Transverse colon (tissue), 4 donors: Measurements from ENCODE around the gene LEKR1. TPM values are rescaled to one million over a fixed set of nuclear protein-coding genes. Genes with fewer than 3 reads are reported as not detected.

Source experiments
- DNase-seq: peaks from one replicate; pipeline ENCODE4 v3.0.0-alpha.2; 2019
- H3K27ac ChIP-seq, 4 donors: fragments of 200-600 bp; sonication (generic); 2 replicates each; pipeline ENCODE4 v1.5.1; 2016 to 2018; ENCODE audit warnings: inconsistent platforms in 4 of 4
- H3K27me3 ChIP-seq: fragments of 200-600 bp; sonication (generic); 2 replicates; pipeline ENCODE4 v1.5.1; 2017; ENCODE audit warnings: inconsistent platforms
- H3K36me3 ChIP-seq, 4 donors: fragments of 200-600 bp; sonication (generic); 2 replicates each; pipeline ENCODE4 v1.5.1; 2017 to 2019; ENCODE audit warnings: inconsistent platforms in 4 of 4
- H3K4me1 ChIP-seq, 4 donors: fragments of 200-600 bp; sonication (generic); 2 replicates each; pipeline ENCODE4 v1.5.1; 2017 to 2020; ENCODE audit warnings: inconsistent platforms in 4 of 4
- H3K4me3 ChIP-seq, 4 donors: fragments of 200-600 bp; sonication (generic); 1 replicate in 1 of 4; 2 replicates in 3 of 4; pipeline versions ENCODE4 v1.5.1 to v1.6.1; 2017 to 2019; ENCODE audit warnings: inconsistent platforms in 4 of 4
- H3K9me3 ChIP-seq, 2 donors: fragments of 200-600 bp; sonication (generic); 2 replicates each; pipeline ENCODE4 v1.5.1; 2017 to 2019; ENCODE audit warnings: inconsistent platforms in 2 of 2
- CTCF ChIP-seq, 5 experiments: fragments of 200-600 bp in 3 of 5; fragments of 450-650 bp in 2 of 5; sonication (generic) in 3 of 5; IDR thresholded peaks; 1 replicate in 2 of 5; 2 replicates in 3 of 5; pipeline ENCODE4 v1.5.1; 2016 to 2017; ENCODE audit warnings: antibody characterized with exemption in 5 of 5, inconsistent platforms in 3 of 5, mild to moderate bottlenecking in 2 of 5, moderate library complexity in 1 of 5
- EP300 ChIP-seq: sonication (generic); formaldehyde crosslinking; IDR thresholded peaks from one replicate; pipeline ENCODE4 v1.6.1; 2017; ENCODE audit warnings: antibody characterized with exemption, low read depth
- POLR2A ChIP-seq: fragments of 450-650 bp; IDR thresholded peaks from one replicate; pipeline ENCODE4 v1.6.1; 2016; ENCODE audit warnings: antibody characterized with exemption, mild to moderate bottlenecking, moderate library complexity
- POLR2AphosphoS5 ChIP-seq, 3 donors: sonication (generic); formaldehyde crosslinking; IDR thresholded peaks; one replicate each; pipeline ENCODE4 v1.6.1; 2016; ENCODE audit warnings: antibody characterized with exemption in 3 of 3
- WGBS, 2 donors: methylation state at CpG; one replicate each; pipeline ENCODE4 v1.1.5; 2018; ENCODE audit warnings: low coverage in 1 of 2; 5-methylcytosine and 5-hydroxymethylcytosine counted together
- in situ Hi-C, 4 donors: fragments of 200-750 bp; cut with MboI; loops; one replicate each; pipeline versions ENCODE4 v1.15.0 to v1.15.1; 2017; ENCODE audit warnings: low sequenced_read_pairs in 3 of 4, low pct_ligation_motif_present in 1 of 4, low pct_unique_long_range_greater_than_20kb in 1 of 4
- intact Hi-C: fragments of 100-400 bp; cut with DNase I; formaldehyde crosslinking; loops from one replicate; pipeline ENCODE4 v1.15.1; 2023; ENCODE audit warnings: low total_unique reads
- total RNA-seq, 4 donors: library from RNA; depleted of rRNA; stranded (reverse); fragments of >200 nt; gene quantifications; one replicate each; pipeline ENCODE4 v1.1.0, GENCODE V29; 2016

Gene LEKR1
- total RNA-seq, 4 donors from 2014 or later, result 0.40 to 3.3 (median 0.96) TPM; not detected in 1

GRCh38 chr3:156816091-156816793 is 9.9 kb upstream of the LEKR1 start:
- in situ Hi-C loops (loop anchor here in 3 of 4 donors (10.0 to 25.0 kb wide), 3 partner anchors 131 to 269 kb away; partner anchors contain the start of gene SSR3 (in 2 of the 3)), intact Hi-C loops (no loop called here)
- TF ChIP-seq POLR2A (no peak), EP300 (no peak), CTCF (IDR thresholded peaks at IDR 0.05) (peak in 1 of 5 experiments; percentile 6), POLR2AphosphoS5 (IDR thresholded peaks at IDR 0.05) (no peak)

GRCh38 chr3:156816794-156817645 is 9.1 kb upstream of the LEKR1 start:
- DNase-seq, result peak; percentile 91
- WGBS, 2 donors, result 1 to 38% methylated on average over 1 to 63 of the region's 70 CpGs
- intact Hi-C loops (no loop called here), in situ Hi-C loops (loop anchor here in 3 of 4 donors (10.0 to 25.0 kb wide), 3 partner anchors 132 to 268 kb away; partner anchors contain the start of gene SSR3 (in 2 of the 3))
- TF ChIP-seq EP300 (peak; percentile 89), POLR2AphosphoS5 (IDR thresholded peaks at IDR 0.05) (peak; percentile 11 to 88 (median 68)), CTCF (IDR thresholded peaks at IDR 0.05) (peak in 2 of 5 experiments; percentile 10 to 15), POLR2A (peak; percentile 79)
- H3K27me3 ChIP-seq, result no peaks in the 10 kb centered on the region
- peaks cover 9 to 38% (median 22%) of the 10 kb centered on the region in 4 donors for H3K4me1 ChIP-seq
- H3K27ac ChIP-seq, result peak overlapping the region; percentile 84 to 91 (median 88)
- no peaks in the 10 kb centered on the region for H3K9me3 ChIP-seq
- H3K36me3 ChIP-seq, result no peaks in the 10 kb centered on the region
- peak overlapping the region; percentile 35 to 65 (median 56) for H3K4me3 ChIP-seq

More at GRCh38 chr3:156816091-156816793, 9.9 kb upstream of the LEKR1 start:
- no peaks in the 10 kb centered on the region for H3K27me3 ChIP-seq
- 44% methylated on average over 50 of the region's 74 CpGs; no CpG with 5 or more reads in 1 of the 2 donors for WGBS, 2 donors
- peak overlapping the region; percentile 35 to 65 (median 56) for H3K4me3 ChIP-seq
- DNase-seq, result peak; percentile 38
- H3K4me1 ChIP-seq, result peaks cover 12 to 45% (median 26%) of the 10 kb centered on the region in 4 donors
- H3K27ac ChIP-seq, result peak overlapping the region; percentile 84 to 91 (median 88)
- H3K9me3 ChIP-seq, result no peaks in the 10 kb centered on the region
- no peaks in the 10 kb centered on the region for H3K36me3 ChIP-seq

- no peaks in the 10 kb centered on the region for H3K27me3 ChIP-seq
- no peak for DNase-seq
- in situ Hi-C loops (loop anchor here in 3 of 4 donors (10.0 to 25.0 kb wide), 3 partner anchors 133 to 267 kb away; partner anchors contain the start of gene SSR3 (in 2 of the 3)), intact Hi-C loops (no loop called here)
- WGBS, 2 donors, result 41 to 52% methylated on average over 5 of the region's 5 CpGs
- H3K27ac ChIP-seq, result peak overlapping the region; percentile 84 to 91 (median 88)
- H3K4me1 ChIP-seq, result peaks cover 9 to 32% (median 19%) of the 10 kb centered on the region in 4 donors
- H3K4me3 ChIP-seq, result peak overlapping the region in 3 of 4 donors; percentile 53 to 65 (median 58)
- TF ChIP-seq POLR2A (no peak), POLR2AphosphoS5 (IDR thresholded peaks at IDR 0.05) (no peak), CTCF (IDR thresholded peaks at IDR 0.05) (no peak), EP300 (no peak)
- no peaks in the 10 kb centered on the region for H3K9me3 ChIP-seq
- H3K36me3 ChIP-seq, result no peaks in the 10 kb centered on the region
These were observed 8.4 kb upstream of the LEKR1 start for GRCh38 chr3:156817646-156818272.
